Measurements from ENCODE around the gene APOBR.
"Not testable (repeated sequence)": the region's sequence is repeated elsewhere in the genome, so short reads cannot be mapped to it uniquely, and the experiment has no call there.

APOBR gene, protein sequence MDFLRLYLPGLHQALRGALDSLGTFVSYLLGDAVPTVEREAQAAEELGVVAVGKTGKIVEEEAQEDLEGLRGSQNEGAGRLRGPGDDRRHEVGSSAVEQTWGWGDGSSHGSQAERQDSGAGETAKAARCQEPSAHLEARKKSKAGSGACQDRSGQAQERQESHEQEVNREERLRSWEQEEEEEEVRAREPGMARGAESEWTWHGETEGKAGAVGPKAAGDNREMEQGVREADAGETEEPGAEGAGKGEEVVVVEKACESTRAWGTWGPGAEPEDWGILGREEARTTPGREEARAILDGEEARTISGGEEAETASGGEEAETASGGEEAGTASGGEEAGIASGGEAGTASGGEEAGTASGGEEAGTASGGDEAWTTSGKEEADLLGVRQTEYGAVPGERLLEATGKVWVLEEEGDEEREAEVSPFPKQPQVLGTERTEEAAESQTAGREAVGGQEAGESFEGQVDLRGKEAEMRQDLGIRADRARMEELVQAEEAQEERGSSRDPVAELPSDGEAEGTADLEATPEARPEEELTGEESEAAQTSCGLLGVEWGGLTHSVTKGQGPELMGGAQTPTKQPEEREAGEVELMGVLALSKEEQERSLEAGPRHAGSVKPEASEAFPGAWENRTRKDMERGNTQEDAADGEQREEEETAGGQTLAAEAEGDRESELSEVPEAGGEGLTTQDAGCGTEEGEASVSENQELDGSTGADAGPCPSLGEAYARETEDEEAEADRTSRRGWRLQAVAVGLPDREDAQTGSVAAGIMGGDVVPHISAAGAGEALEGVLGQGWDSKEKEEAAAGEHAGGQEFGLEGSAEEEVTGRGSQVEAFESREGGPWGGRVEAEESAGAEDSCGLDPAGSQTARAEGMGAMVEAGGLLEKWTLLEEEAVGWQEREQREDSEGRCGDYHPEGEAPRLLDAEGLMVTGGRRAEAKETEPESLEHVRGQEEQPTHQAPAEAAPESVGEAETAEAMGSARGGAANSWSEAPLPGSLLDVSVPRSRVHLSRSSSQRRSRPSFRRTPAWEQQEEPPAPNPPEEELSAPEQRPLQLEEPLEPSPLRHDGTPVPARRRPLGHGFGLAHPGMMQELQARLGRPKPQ
- long read RNA-seq, partial matches to known transcripts = 4 of 4 reads
- long read RNA-seq, other reads (novel, unspliced or antisense) = 0 of 4 reads

DNA sequence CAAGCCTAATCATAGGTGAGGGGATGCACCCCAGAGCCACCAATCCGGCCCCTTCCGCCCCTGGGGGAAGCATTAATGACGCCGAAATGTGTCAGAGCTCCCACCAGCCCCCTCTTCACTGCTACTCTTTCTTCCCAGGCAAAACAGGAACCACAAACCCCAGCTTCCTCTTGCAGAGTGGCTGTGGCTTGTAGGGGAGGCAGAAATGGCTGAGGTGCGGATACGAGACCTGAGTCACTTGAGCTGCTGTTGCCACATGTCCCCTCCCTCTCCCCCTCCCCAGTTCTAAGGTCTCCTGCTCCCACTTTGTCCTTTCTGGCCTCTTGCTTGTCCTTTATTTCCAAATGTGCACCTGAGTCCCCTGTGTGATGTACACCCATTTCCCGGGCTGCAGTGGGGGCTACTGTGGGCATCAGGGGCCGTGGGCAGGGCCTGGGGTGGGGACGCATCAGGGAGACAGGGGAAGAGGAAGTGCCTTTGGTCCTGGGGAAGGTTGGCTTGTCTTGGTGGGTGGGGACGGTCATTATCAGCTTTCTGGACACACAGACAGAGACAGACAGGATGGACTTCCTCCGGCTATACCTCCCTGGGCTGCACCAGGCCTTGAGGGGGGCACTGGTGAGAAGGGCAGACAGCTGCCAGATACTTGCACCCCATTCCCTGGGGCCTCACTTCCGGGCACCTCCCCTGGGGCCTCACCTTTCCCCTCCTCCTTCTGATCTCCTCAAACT lies at the start of gene APOBR:
Gene APOBR (plus strand): TSS at position 523 of the 731 bp plus-strand sequence. CDS start 39 bp downstream, at position 562.
- Histone ChIP-seq H3K27ac (replicated peaks) (peak within 1 kb of the TSS; percentile 99), H3K4me3 (replicated peaks; ENCODE audit: insufficient read depth, low read length) (peak within 1 kb of the TSS; percentile 60), H3K27me3 (ENCODE audit: insufficient read depth, poor library complexity, severe bottlenecking) (no peaks in the 10 kb centered on the region)
- 0 out of 2 replicates have a peak, but pooled peaks have one; percentile 56 for TF ChIP-seq POLR2AphosphoS5 (IDR thresholded peaks at IDR 0.05; ENCODE audit: low read depth)
- TF ChIP-seq SPI1 (IDR thresholded peaks at IDR 0.05; ENCODE audit: borderline replicate concordance, low read depth) = peak; percentile 94
- no peak for TF ChIP-seq GABPA (IDR thresholded peaks at IDR 0.05; ENCODE audit: low read depth)
- TF ChIP-seq, protein P1, sequence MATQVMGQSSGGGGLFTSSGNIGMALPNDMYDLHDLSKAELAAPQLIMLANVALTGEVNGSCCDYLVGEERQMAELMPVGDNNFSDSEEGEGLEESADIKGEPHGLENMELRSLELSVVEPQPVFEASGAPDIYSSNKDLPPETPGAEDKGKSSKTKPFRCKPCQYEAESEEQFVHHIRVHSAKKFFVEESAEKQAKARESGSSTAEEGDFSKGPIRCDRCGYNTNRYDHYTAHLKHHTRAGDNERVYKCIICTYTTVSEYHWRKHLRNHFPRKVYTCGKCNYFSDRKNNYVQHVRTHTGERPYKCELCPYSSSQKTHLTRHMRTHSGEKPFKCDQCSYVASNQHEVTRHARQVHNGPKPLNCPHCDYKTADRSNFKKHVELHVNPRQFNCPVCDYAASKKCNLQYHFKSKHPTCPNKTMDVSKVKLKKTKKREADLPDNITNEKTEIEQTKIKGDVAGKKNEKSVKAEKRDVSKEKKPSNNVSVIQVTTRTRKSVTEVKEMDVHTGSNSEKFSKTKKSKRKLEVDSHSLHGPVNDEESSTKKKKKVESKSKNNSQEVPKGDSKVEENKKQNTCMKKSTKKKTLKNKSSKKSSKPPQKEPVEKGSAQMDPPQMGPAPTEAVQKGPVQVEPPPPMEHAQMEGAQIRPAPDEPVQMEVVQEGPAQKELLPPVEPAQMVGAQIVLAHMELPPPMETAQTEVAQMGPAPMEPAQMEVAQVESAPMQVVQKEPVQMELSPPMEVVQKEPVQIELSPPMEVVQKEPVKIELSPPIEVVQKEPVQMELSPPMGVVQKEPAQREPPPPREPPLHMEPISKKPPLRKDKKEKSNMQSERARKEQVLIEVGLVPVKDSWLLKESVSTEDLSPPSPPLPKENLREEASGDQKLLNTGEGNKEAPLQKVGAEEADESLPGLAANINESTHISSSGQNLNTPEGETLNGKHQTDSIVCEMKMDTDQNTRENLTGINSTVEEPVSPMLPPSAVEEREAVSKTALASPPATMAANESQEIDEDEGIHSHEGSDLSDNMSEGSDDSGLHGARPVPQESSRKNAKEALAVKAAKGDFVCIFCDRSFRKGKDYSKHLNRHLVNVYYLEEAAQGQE (IDR thresholded peaks at IDR 0.05; ENCODE audit: insufficient replicate concordance, low read depth) = peak; percentile 32
- DNase-seq (ENCODE audit: low read depth in 1 of 2, low spot score in 1 of 2) = peak; percentile 97 to 98

DNA sequence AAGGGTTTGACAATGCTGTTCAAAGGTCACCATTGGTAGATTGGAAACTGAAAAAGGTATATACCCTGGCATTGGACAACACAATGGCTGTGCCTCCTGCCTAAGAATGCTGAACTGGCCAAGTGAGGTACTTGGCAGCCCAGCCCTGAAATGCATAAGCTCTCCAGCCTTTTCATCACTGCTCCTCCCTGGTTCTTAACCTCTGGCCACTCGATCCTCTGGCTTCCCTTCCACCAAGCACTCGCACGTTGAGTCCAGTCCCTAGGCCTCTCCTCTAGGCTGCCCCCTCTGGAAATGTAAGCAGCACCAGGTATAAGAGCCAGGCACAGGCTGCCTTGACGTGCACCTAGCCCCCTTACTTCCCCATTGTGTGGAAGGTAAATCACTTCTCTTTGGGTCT lies 48.1 kb upstream of the APOBR start:
- H3K27ac ChIP-seq (replicated peaks); H3K27me3 ChIP-seq (ENCODE audit: insufficient read depth, poor library complexity, severe bottlenecking); DNase-seq (ENCODE audit: low read depth in 1 of 2, low spot score in 1 of 2); H3K4me3 ChIP-seq (replicated peaks; ENCODE audit: insufficient read depth, low read length): not testable (repeated sequence)

DNA sequence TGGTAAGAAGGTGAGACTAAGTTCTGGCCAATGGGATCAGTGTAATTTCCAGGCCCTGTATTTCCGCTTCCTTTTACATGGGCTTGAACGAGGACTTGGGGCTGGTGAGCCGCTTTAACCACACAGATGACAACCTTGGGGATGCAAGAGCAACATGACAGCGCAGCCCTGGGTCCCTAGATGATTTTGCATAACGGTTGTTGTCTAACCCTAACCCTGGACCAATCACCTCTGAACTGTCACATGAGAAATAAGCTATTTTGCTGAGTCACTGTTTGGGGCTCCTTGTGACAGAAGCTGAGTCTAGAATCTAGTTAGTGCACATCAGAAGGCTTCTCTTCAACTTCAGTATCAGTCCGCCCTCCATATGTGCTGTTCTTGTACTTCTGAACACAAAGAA lies 47.4 kb upstream of the APOBR start:
- not testable (repeated sequence) for H3K27ac ChIP-seq (replicated peaks); H3K27me3 ChIP-seq (ENCODE audit: insufficient read depth, poor library complexity, severe bottlenecking); H3K4me3 ChIP-seq (replicated peaks; ENCODE audit: insufficient read depth, low read length); DNase-seq (ENCODE audit: low read depth in 1 of 2, low spot score in 1 of 2)

DNA sequence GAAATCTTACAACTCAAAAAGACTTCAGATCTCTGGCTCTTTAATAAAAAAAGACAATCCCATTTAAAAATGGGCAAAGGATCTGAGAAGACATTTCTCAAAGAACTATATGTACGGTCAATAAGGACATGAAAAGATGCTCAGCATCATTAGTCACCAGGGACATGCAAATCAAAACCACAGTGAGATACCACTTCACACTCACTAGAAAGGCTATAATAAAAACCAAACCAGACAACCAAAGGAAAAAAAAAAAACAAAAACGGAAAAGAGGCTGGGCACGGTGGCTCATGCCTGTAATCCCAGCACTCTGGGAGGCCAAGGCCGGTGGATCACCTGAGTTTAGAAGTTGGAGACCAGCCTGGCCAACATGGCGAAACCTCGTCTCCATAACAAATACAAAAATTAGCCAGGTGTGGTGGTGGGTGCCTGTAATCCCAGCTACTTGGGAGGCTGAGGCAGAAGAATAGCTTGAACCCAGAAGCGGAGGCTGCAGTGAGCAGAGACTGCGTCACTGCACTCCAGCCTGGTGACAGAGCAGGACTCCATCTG lies 20.7 kb upstream of the APOBR start:
- TF ChIP-seq GABPA (IDR thresholded peaks at IDR 0.05; ENCODE audit: low read depth) (no peak), POLR2AphosphoS5 (IDR thresholded peaks at IDR 0.05; ENCODE audit: low read depth) (no peak), SPI1 (IDR thresholded peaks at IDR 0.05; ENCODE audit: borderline replicate concordance, low read depth) (no peak)
- TF ChIP-seq, protein P2, sequence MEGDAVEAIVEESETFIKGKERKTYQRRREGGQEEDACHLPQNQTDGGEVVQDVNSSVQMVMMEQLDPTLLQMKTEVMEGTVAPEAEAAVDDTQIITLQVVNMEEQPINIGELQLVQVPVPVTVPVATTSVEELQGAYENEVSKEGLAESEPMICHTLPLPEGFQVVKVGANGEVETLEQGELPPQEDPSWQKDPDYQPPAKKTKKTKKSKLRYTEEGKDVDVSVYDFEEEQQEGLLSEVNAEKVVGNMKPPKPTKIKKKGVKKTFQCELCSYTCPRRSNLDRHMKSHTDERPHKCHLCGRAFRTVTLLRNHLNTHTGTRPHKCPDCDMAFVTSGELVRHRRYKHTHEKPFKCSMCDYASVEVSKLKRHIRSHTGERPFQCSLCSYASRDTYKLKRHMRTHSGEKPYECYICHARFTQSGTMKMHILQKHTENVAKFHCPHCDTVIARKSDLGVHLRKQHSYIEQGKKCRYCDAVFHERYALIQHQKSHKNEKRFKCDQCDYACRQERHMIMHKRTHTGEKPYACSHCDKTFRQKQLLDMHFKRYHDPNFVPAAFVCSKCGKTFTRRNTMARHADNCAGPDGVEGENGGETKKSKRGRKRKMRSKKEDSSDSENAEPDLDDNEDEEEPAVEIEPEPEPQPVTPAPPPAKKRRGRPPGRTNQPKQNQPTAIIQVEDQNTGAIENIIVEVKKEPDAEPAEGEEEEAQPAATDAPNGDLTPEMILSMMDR (IDR thresholded peaks at IDR 0.05; ENCODE audit: insufficient read depth, low read length) = no peak
- TF ChIP-seq, protein P1 (IDR thresholded peaks at IDR 0.05; ENCODE audit: insufficient replicate concordance, low read depth) = no peak
- no peak for DNase-seq (ENCODE audit: low read depth in 1 of 2, low spot score in 1 of 2)
- no peaks in the 10 kb centered on the region for H3K27me3 ChIP-seq (ENCODE audit: insufficient read depth, poor library complexity, severe bottlenecking)
- H3K4me3 ChIP-seq (replicated peaks; ENCODE audit: insufficient read depth, low read length) = no peak overlapping the region
- no peak overlapping the region for H3K27ac ChIP-seq (replicated peaks)

Measured in HL-60 (cell line).